SK-N-SH treated with all-trans-retinoic acid at 6 μM for 48 hours (cell line): ENCODE measurements around the gene PPP1R10.

ENCODE experiments used
- ARNTL ChIP-seq: fragments of 450-650 bp; formaldehyde crosslinking; IDR thresholded peaks from 2 replicates; pipeline ENCODE4 v1.5.0; 2020; ENCODE audit warnings: low read depth, mild to moderate bottlenecking, moderate library complexity, borderline replicate concordance
- CREB5 ChIP-seq: fragments of 250-450 bp; sonication (Bioruptor Pico); IDR thresholded peaks from 2 replicates; pipeline ENCODE4 v1.5.1; 2020; ENCODE audit warnings: low read depth, mild to moderate bottlenecking, moderate library complexity
- ISL1 ChIP-seq: fragments of 250-450 bp; sonication (Bioruptor Pico); IDR thresholded peaks from 2 replicates; pipeline ENCODE4 v2.1.2; 2022; ENCODE audit warnings: mild to moderate bottlenecking, moderate library complexity
- OSR1 ChIP-seq: fragments of 250-450 bp; sonication (Bioruptor Pico); IDR thresholded peaks from 2 replicates; pipeline ENCODE4 v1.8.0; 2022; ENCODE audit warnings: moderate library complexity, mild to moderate bottlenecking, inconsistent platforms
- PATZ1 ChIP-seq: fragments of 250-450 bp; sonication (Bioruptor Pico); IDR thresholded peaks from 2 replicates; pipeline ENCODE4 v1.8.0; 2020; ENCODE audit warnings: mild to moderate bottlenecking, moderate library complexity, borderline replicate concordance
- POU6F1 ChIP-seq: fragments of 250-450 bp; sonication (Bioruptor Pico); IDR thresholded peaks from 2 replicates; pipeline ENCODE4 v1.8.0; 2021; ENCODE audit warnings: low read depth, mild to moderate bottlenecking, moderate library complexity, borderline replicate concordance
- PPARA ChIP-seq: fragments of 250-450 bp; sonication (Bioruptor Pico); IDR thresholded peaks from 2 replicates; pipeline ENCODE4 v1.5.0; 2020; ENCODE audit warnings: mild to moderate bottlenecking, borderline replicate concordance
- RARB ChIP-seq: fragments of 250-450 bp; sonication (Bioruptor Pico); IDR thresholded peaks from 2 replicates; pipeline ENCODE4 v1.8.0; 2021; ENCODE audit warnings: mild to moderate bottlenecking, moderate library complexity
- TCF4 ChIP-seq: fragments of 250-450 bp; sonication (Bioruptor Pico); IDR thresholded peaks from 2 replicates; pipeline ENCODE4 v1.8.0; 2021; ENCODE audit warnings: mild to moderate bottlenecking, moderate library complexity, borderline replicate concordance
- ZFP3 ChIP-seq: fragments of 250-450 bp; sonication (Bioruptor Pico); IDR thresholded peaks from 2 replicates; pipeline ENCODE4 v1.5.0; 2020; ENCODE audit warnings: mild to moderate bottlenecking, moderate library complexity
- ZFP30 ChIP-seq: fragments of 450-650 bp; formaldehyde crosslinking; IDR thresholded peaks from 2 replicates; pipeline ENCODE4 v1.5.0; 2022; ENCODE audit warnings: mild to moderate bottlenecking, moderate library complexity
- ZNF70 ChIP-seq: fragments of 450-650 bp; formaldehyde crosslinking; IDR thresholded peaks from 2 replicates; pipeline ENCODE4 v1.5.0; 2020; ENCODE audit warnings: mild to moderate bottlenecking, moderate library complexity
- ZNF8 ChIP-seq: fragments of 450-650 bp; formaldehyde crosslinking; IDR thresholded peaks from 2 replicates; pipeline ENCODE4 v1.5.0; 2020; ENCODE audit warnings: mild to moderate bottlenecking, moderate library complexity

GRCh38 chr6:30571762-30572082 is 45.3 kb downstream of the PPP1R10 start:
- TF ChIP-seq ZNF70 (CRISPR knock-in tag) = no peak
- no peak for TF ChIP-seq RARB
- no peak for TF ChIP-seq ARNTL (CRISPR knock-in tag)
- no peak for TF ChIP-seq PPARA (CRISPR knock-in tag)
- no peak for TF ChIP-seq CREB5 (CRISPR knock-in tag)
- TF ChIP-seq PATZ1 = no peak
- no peak for TF ChIP-seq POU6F1 (CRISPR knock-in tag)
- no peak for TF ChIP-seq OSR1 (CRISPR knock-in tag)
- no peak for TF ChIP-seq TCF4 (CRISPR knock-in tag)
- no peak for TF ChIP-seq ZFP3 (CRISPR knock-in tag)
- no peak for TF ChIP-seq ZFP30 (CRISPR knock-in tag)
- no peak for TF ChIP-seq ISL1 (CRISPR knock-in tag)
- TF ChIP-seq ZNF8 = no peak
